ENCODE measurements around the gene ALG8. TPM values are rescaled to one million over a fixed set of nuclear protein-coding genes. Genes with fewer than 3 reads are reported as not detected.
A peak's percentile ranks its signal among the peaks of the same experiment; 100 is the strongest.

ALG8 gene
- polyA plus RNA-seq, 1 of the 3 experiments (the other 2 are of a cell fraction), result 42.0 TPM

GRCh38 chr11:78161346-78161745, 21.9 kb upstream of the ALG8 start:
- ChIA-PET CTCF (interaction anchor here (0.8 to 1.9 kb wide), 5 partner anchors 13 to 403 kb away, joined by 3 to 8 read pairs (median 3); partner anchors contain the start of gene ALG8), POLR2A (interaction anchor here (1.0 kb wide), 1 partner anchor 27 kb away, joined by 4 read pairs; the partner anchor contains the start of genes KCTD21 and USP35)

More at GRCh38 chr11:78161346-78161745, 21.9 kb upstream of the ALG8 start:
- no peaks in the 10 kb centered on the region for H4K20me1 ChIP-seq (ENCODE audit: insufficient read depth)
- H3K4me2 ChIP-seq, result no peak overlapping the region
- H3K27me3 ChIP-seq (ENCODE audit: insufficient read depth), result no peaks in the 10 kb centered on the region
- no peaks in the 10 kb centered on the region for H3K79me2 ChIP-seq (ENCODE audit: insufficient read depth)
- no peaks in the 10 kb centered on the region for H3K9me2 ChIP-seq
- no peak for DNase-seq
- TF ChIP-seq SIN3A (IDR thresholded peaks at IDR 0.05; ENCODE audit: borderline replicate concordance, low read depth, low read length), result no peak
- no peak for TF ChIP-seq SMC3 (IDR thresholded peaks at IDR 0.05; ENCODE audit: low read depth, low read length)
- TF ChIP-seq RAD21 (IDR thresholded peaks at IDR 0.05; ENCODE audit: low read length), result no peak
- no peak for TF ChIP-seq YY1 (IDR thresholded peaks at IDR 0.05; ENCODE audit: low read depth)
- no peak for TF ChIP-seq MEF2A (IDR thresholded peaks at IDR 0.05; ENCODE audit: borderline replicate concordance, low read depth)
- TF ChIP-seq TEAD4 (IDR thresholded peaks at IDR 0.05; ENCODE audit: borderline replicate concordance, insufficient read depth), result no peak
- TF ChIP-seq ZBTB33 (IDR thresholded peaks at IDR 0.05; ENCODE audit: borderline replicate concordance, low read depth), result no peak
- no peak for TF ChIP-seq GATA2 (CRISPR knock-in tag; IDR thresholded peaks at IDR 0.05)
- no peak for TF ChIP-seq TAF1 (IDR thresholded peaks at IDR 0.05; ENCODE audit: borderline replicate concordance, low read depth, low read length)
- TF ChIP-seq USF1 (IDR thresholded peaks at IDR 0.05; ENCODE audit: borderline replicate concordance, low read depth), result no peak
- no peak for TF ChIP-seq ELF1 (IDR thresholded peaks at IDR 0.05)
- no peak for TF ChIP-seq NFIC (IDR thresholded peaks at IDR 0.05; ENCODE audit: borderline replicate concordance)
- TF ChIP-seq REST (IDR thresholded peaks at IDR 0.05; ENCODE audit: low read depth, low read length), result no peak
- TF ChIP-seq JUND (IDR thresholded peaks at IDR 0.05), result no peak
- no peak for TF ChIP-seq POLR2AphosphoS5 (IDR thresholded peaks at IDR 0.05; ENCODE audit: low read depth, low read length)
- no peak for TF ChIP-seq CTCF (IDR thresholded peaks at IDR 0.05)
- H3K4me1 ChIP-seq (ENCODE audit: control insufficient read depth in 1 of 2, insufficient read depth in 2 of 2, low read depth in 1 of 2, low read length in 1 of 2), result peaks cover 0 to 24% of the 10 kb centered on the region in 2 experiments; a peak in 1 of 4 replicates
- no peaks in the 10 kb centered on the region for H3F3A ChIP-seq (replicated peaks; ENCODE audit: insufficient read depth)
- H2AFZ ChIP-seq (ENCODE audit: low read depth), result no peak overlapping the region
- H3K9ac ChIP-seq, result no peak overlapping the region
- no CpG with 5 or more reads among the region's 2 CpGs for WGBS (ENCODE audit: low lambda C conversion rate)
- H3K36me3 ChIP-seq (replicated peaks in 1 of 2; ENCODE audit: control insufficient read depth in 1 of 2, insufficient read depth in 2 of 2, low read length in 1 of 2), result no peaks in the 10 kb centered on the region
- H3K27ac ChIP-seq (ENCODE audit: low read depth in 2 of 2, low read length in 1 of 2), result peak overlapping the region in 1 of 2 experiments; percentile 72; a peak in 2 of 4 replicates
- no peak overlapping the region for H3K4me3 ChIP-seq (ENCODE audit: low read depth in 2 of 2, low read length in 1 of 2)
- no peaks in the 10 kb centered on the region for H3K9me3 ChIP-seq
